ENCODE data around the gene PI4K2B. TPM values are rescaled to one million over a fixed set of nuclear protein-coding genes. Genes with fewer than 3 reads are reported as not detected.
A peak's percentile ranks its signal among the peaks of the same experiment; 100 is the strongest.
"Not testable (repeated sequence)": the region's sequence is repeated elsewhere in the genome, so short reads cannot be mapped to it uniquely, and the experiment has no call there.

PI4K2B gene
- 23.6 and 25.6 TPM in 2 replicates for total RNA-seq (2014; rRNA removed; shearing (Covaris generic))

- DNase-seq (ENCODE audit: low read depth) = peak; percentile 77
These were observed at the start of gene PI4K2B for GRCh38 chr4:25233737-25234389. TSS of gene PI4K2B (plus strand) at chr4:25234033. CDS start at chr4:25234164, 131 bp downstream.

GRCh38 chr4:25184056-25184455, 49.8 kb upstream of the PI4K2B start:
- peak; percentile 5 for DNase-seq (ENCODE audit: low read depth)

- DNase-seq (ENCODE audit: low read depth) = no peak
These were observed 43.4 kb upstream of the PI4K2B start for GRCh38 chr4:25190407-25190806.

GRCh38 chr4:25198713-25199112, 35.1 kb upstream of the PI4K2B start:
- no peak for DNase-seq (ENCODE audit: low read depth)

- no peak for DNase-seq (ENCODE audit: low read depth)
These were observed 25.8 kb upstream of the PI4K2B start for GRCh38 chr4:25207997-25208396.

- no peak for DNase-seq (ENCODE audit: low read depth)
These were observed 24.1 kb upstream of the PI4K2B start for GRCh38 chr4:25209702-25210101.

GRCh38 chr4:25211721-25212120, 22.1 kb upstream of the PI4K2B start:
- DNase-seq (ENCODE audit: low read depth) = no peak

- no peak for DNase-seq (ENCODE audit: low read depth)
These were observed 21.0 kb upstream of the PI4K2B start for GRCh38 chr4:25212822-25213221.

GRCh38 chr4:25213347-25213979, 20.4 kb upstream of the PI4K2B start:
- DNase-seq (ENCODE audit: low read depth) = no peak

GRCh38 chr4:25214750-25215149, 19.1 kb upstream of the PI4K2B start:
- DNase-seq (ENCODE audit: low read depth) = not testable (repeated sequence)

- no peak for DNase-seq (ENCODE audit: low read depth)
These were observed 18.3 kb upstream of the PI4K2B start for GRCh38 chr4:25215511-25215910.

- no peak for DNase-seq (ENCODE audit: low read depth)
These were observed 12.5 kb upstream of the PI4K2B start for GRCh38 chr4:25221377-25221776.

GRCh38 chr4:25223802-25224375, 9.9 kb upstream of the PI4K2B start:
- peak; percentile 44 for DNase-seq (ENCODE audit: low read depth)

- DNase-seq (ENCODE audit: low read depth) = no peak
These were observed 4.0 kb upstream of the PI4K2B start for GRCh38 chr4:25229804-25230203.

- DNase-seq (ENCODE audit: low read depth) = no peak
These were observed 639 bp upstream of the PI4K2B start for GRCh38 chr4:25233194-25233593.

GRCh38 chr4:25234390-25235370, 847 bp downstream of the PI4K2B start:
- DNase-seq (ENCODE audit: low read depth) = peak; percentile 80

- no peak for DNase-seq (ENCODE audit: low read depth)
These were observed 1.6 kb downstream of the PI4K2B start for GRCh38 chr4:25235401-25235800.

GRCh38 chr4:25236030-25236429, 2.2 kb downstream of the PI4K2B start:
- DNase-seq (ENCODE audit: low read depth) = not testable (repeated sequence)

- DNase-seq (ENCODE audit: low read depth) = no peak
These were observed 3.1 kb downstream of the PI4K2B start for GRCh38 chr4:25236971-25237370.

GRCh38 chr4:25238052-25238451, 4.2 kb downstream of the PI4K2B start:
- no peak for DNase-seq (ENCODE audit: low read depth)

- DNase-seq (ENCODE audit: low read depth) = not testable (repeated sequence)
These were observed 5.7 kb downstream of the PI4K2B start for GRCh38 chr4:25239528-25239927.

GRCh38 chr4:25240754-25241210, 6.9 kb downstream of the PI4K2B start:
- DNase-seq (ENCODE audit: low read depth) = not testable (repeated sequence)

Data from RPMI7951 (cell line).